ENCODE results near the gene CDC42EP3. TPM values are rescaled to one million over a fixed set of nuclear protein-coding genes. Genes with fewer than 3 reads are reported as not detected.
A peak's percentile ranks its signal among the peaks of the same experiment; 100 is the strongest.

CDC42EP3 gene
- total RNA-seq, 1 donor from 2014 or later, result 32.9 TPM

DNA sequence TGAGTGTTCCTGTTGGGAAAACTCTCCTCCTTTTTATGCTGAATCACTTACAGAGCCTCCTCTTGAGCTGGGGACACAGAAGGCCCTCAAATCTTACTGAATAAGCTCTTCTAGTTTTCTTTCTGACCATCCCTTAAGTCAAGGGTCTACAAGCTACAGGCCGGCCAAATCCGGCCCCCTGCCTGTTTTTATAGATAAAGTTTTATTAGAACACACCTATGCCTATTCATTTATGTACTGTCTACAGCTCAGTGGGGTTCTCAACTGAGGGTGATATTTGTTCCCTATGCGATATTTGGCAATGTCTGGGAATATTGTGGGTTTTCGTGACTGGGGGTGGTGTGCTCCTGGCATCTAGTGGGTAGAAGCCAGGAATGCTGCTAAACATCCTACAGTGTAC lies 14.0 kb downstream of the CDC42EP3 start:
- H3K27me3 Mint-ChIP-seq (ENCODE audit: unreplicated experiment), result no peaks in the 10 kb centered on the region
- H3K27ac Mint-ChIP-seq (ENCODE audit: unreplicated experiment), result peak overlapping the region; percentile 60
- H3K4me3 Mint-ChIP-seq (ENCODE audit: unreplicated experiment), result peak overlapping the region; percentile 62
- no peaks in the 10 kb centered on the region for H3K36me3 Mint-ChIP-seq (ENCODE audit: unreplicated experiment)
- TF ChIP-seq, protein P1, sequence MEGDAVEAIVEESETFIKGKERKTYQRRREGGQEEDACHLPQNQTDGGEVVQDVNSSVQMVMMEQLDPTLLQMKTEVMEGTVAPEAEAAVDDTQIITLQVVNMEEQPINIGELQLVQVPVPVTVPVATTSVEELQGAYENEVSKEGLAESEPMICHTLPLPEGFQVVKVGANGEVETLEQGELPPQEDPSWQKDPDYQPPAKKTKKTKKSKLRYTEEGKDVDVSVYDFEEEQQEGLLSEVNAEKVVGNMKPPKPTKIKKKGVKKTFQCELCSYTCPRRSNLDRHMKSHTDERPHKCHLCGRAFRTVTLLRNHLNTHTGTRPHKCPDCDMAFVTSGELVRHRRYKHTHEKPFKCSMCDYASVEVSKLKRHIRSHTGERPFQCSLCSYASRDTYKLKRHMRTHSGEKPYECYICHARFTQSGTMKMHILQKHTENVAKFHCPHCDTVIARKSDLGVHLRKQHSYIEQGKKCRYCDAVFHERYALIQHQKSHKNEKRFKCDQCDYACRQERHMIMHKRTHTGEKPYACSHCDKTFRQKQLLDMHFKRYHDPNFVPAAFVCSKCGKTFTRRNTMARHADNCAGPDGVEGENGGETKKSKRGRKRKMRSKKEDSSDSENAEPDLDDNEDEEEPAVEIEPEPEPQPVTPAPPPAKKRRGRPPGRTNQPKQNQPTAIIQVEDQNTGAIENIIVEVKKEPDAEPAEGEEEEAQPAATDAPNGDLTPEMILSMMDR (IDR thresholded peaks at IDR 0.05; ENCODE audit: partially characterized antibody, unreplicated experiment), result no peak
- DNase-seq, result no peak
- H3K9me3 Mint-ChIP-seq (ENCODE audit: unreplicated experiment), result peaks cover 6% of the 10 kb centered on the region
- H3K4me1 Mint-ChIP-seq (ENCODE audit: low read depth, unreplicated experiment), result peaks cover 53% of the 10 kb centered on the region

DNA sequence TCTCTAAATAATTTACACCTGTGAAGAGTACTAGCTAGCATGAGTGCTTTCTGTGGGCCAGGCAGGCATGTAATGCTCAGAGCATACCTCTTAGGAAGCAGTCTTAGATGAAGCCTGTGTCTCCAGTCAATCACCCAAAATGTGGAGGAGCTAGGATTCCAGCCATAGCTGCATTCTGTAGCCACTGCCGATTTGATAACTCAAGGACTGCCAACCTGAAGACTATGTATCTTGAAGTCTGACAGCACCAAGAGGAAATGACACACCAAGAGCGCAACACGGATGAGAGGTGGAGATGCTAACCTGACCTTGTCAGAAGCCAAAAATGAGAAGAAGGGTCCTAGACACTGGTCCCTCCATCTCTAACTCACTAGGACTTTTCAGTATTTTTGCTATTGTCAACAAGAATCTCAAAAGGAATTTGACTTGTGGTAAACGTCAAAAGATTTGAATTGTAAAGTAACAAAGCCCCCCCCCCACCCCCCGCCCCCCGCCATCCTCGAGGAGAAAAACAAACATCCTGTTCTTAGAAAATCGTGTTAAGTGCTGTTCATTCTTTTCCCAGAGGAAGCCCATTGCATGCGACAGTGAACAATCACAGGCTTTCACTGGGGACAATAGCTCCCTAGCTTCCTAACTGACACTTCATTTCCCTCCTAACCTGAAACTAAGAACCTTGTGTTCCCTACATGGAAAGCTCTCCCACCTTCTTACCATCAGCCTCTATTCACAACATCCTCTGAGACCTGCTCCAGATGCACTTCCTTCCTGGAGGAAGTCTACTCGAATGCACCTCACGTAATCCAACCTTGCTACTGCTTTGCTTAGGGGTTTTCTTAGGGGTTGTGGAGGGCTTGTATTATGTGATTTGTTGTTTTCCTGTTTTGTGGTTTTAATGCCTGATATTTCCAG lies 14.7 kb downstream of the CDC42EP3 start:
- TF ChIP-seq, protein P1 (IDR thresholded peaks at IDR 0.05; ENCODE audit: partially characterized antibody, unreplicated experiment), result no peak
- Mint-ChIP-seq H3K27ac (ENCODE audit: unreplicated experiment) (peak overlapping the region; percentile 60), H3K27me3 (ENCODE audit: unreplicated experiment) (no peaks in the 10 kb centered on the region), H3K4me3 (ENCODE audit: unreplicated experiment) (peak overlapping the region; percentile 62), H3K9me3 (ENCODE audit: unreplicated experiment) (peaks cover 6% of the 10 kb centered on the region), H3K4me1 (ENCODE audit: low read depth, unreplicated experiment) (peaks cover 48% of the 10 kb centered on the region), H3K36me3 (ENCODE audit: unreplicated experiment) (no peaks in the 10 kb centered on the region)
- DNase-seq, result no peak

DNA sequence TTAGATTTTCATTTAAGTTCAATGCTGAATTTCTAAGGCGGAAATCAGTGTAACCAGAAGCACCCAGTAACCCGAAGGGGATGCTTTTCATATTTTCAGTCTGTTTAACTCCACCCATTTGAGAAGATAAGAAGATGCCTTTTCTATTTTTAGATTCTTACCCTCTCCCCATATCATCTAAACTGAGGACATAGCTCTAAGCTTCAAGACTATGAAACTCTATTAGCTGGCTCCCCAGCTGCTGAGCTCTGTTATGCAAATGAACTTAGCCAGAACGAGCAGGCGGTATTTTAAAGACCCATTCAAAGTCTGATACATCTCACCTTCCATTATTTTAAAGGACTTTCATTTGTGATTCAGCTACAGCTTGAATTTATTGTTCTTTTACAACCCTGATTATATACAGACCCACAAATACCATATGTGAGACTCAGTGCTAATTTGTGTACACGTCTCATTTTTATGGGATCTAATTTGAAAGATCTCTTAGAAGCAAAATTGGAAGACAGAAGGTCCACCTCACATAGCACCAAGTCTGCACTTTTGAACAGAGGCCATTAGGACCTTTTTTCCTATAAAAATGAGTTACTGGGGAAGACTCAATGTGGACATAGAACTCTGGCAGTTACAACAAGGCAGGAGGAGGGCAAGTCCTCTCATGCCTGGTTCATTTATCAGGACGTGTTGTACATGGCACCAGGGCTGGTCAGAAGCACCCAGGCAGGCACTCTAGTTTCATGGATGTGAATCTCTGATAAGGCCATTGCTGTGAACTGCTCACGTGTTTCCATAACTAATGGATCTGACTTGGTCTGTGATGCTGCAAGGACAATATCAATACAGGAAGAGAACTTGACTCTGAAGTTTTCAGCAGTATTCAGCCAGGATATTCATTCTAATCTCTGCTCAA lies 16.3 kb downstream of the CDC42EP3 start:
- no peak for DNase-seq
- H3K27me3 Mint-ChIP-seq (ENCODE audit: unreplicated experiment), result no peaks in the 10 kb centered on the region
- TF ChIP-seq, protein P1 (IDR thresholded peaks at IDR 0.05; ENCODE audit: partially characterized antibody, unreplicated experiment), result no peak
- H3K27ac Mint-ChIP-seq (ENCODE audit: unreplicated experiment), result no peak overlapping the region
- H3K36me3 Mint-ChIP-seq (ENCODE audit: unreplicated experiment), result no peaks in the 10 kb centered on the region
- H3K9me3 Mint-ChIP-seq (ENCODE audit: unreplicated experiment), result peaks cover 7% of the 10 kb centered on the region
- peaks cover 48% of the 10 kb centered on the region for H3K4me1 Mint-ChIP-seq (ENCODE audit: low read depth, unreplicated experiment)
- peak overlapping the region; percentile 43 for H3K4me3 Mint-ChIP-seq (ENCODE audit: unreplicated experiment)

DNA sequence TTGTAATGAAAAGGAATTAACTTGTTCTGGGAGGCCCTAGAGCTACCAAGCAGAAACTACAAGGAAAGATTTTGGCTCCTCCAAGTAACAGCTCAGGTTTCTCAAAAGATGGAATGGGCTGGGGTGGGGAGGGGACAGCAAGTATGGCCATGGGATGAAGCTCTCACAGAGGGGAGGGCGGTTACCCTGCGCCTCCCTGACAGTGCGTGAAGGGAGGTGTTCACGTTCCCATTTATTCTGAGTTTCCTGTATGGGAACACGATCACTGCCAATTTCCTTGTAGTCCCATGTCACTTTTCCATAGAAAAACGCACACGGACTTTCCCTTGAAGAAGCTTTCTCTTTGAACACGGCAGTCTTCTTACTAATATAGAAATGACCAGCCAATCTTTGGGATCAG lies 17.0 kb downstream of the CDC42EP3 start:
- no peak overlapping the region for H3K4me3 Mint-ChIP-seq (ENCODE audit: unreplicated experiment)
- no peaks in the 10 kb centered on the region for H3K27me3 Mint-ChIP-seq (ENCODE audit: unreplicated experiment)
- H3K4me1 Mint-ChIP-seq (ENCODE audit: low read depth, unreplicated experiment), result peaks cover 51% of the 10 kb centered on the region
- H3K9me3 Mint-ChIP-seq (ENCODE audit: unreplicated experiment), result peaks cover 8% of the 10 kb centered on the region
- TF ChIP-seq, protein P1 (IDR thresholded peaks at IDR 0.05; ENCODE audit: partially characterized antibody, unreplicated experiment), result no peak
- no peak for DNase-seq
- H3K36me3 Mint-ChIP-seq (ENCODE audit: unreplicated experiment), result no peaks in the 10 kb centered on the region
- no peak overlapping the region for H3K27ac Mint-ChIP-seq (ENCODE audit: unreplicated experiment)

All from glutamatergic neuron (in vitro differentiated cells).